ENCODE data around the gene CCL1. TPM values are rescaled to one million over a fixed set of nuclear protein-coding genes. Genes with fewer than 3 reads are reported as not detected.
A peak's percentile ranks its signal among the peaks of the same experiment; 100 is the strongest.

The CCL1 gene
- total RNA-seq, 2 donors from 2014 or later = not detected

DNA sequence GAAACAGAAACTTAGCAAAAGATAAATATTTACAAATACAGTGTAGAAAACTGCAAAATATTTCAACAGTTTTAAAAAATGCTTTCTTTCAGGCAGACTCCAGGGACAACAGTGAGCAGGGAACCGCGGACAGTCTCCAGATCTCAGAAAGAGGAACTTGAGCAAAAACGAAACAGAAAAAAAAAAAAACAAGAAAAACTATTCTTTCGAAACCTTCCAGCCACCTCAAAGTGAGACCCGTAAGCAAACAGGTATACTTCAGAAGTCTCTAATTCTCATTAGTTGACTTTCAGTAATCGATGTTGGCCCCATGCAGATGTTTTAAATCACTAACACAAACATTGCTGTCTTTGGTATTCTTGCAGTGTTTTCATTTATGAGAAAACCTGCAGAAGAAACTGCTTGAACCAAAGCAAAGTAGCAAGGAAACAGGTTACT lies 15.7 kb upstream of the CCL1 start:
- intact Hi-C loops (cut with DNase I) = no loop called here
- 11 to 23% methylated on average over 6 of the region's 6 CpGs for WGBS, 2 donors
- TF ChIP-seq POLR2A (IDR thresholded peaks at IDR 0.05) = no peak
- TF ChIP-seq, protein P1, sequence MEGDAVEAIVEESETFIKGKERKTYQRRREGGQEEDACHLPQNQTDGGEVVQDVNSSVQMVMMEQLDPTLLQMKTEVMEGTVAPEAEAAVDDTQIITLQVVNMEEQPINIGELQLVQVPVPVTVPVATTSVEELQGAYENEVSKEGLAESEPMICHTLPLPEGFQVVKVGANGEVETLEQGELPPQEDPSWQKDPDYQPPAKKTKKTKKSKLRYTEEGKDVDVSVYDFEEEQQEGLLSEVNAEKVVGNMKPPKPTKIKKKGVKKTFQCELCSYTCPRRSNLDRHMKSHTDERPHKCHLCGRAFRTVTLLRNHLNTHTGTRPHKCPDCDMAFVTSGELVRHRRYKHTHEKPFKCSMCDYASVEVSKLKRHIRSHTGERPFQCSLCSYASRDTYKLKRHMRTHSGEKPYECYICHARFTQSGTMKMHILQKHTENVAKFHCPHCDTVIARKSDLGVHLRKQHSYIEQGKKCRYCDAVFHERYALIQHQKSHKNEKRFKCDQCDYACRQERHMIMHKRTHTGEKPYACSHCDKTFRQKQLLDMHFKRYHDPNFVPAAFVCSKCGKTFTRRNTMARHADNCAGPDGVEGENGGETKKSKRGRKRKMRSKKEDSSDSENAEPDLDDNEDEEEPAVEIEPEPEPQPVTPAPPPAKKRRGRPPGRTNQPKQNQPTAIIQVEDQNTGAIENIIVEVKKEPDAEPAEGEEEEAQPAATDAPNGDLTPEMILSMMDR (IDR thresholded peaks at IDR 0.05) = no peak
- DNase-seq (peak in 1 of 4 donors; percentile 41), ATAC-seq (no peak)
- no peaks in the 10 kb centered on the region for H3K9me3 ChIP-seq
- no peaks in the 10 kb centered on the region for H3K4me1 ChIP-seq
- H3K36me3 ChIP-seq (replicated peaks in 1 of 2; ENCODE audit: insufficient read depth in 1 of 2, low read depth in 2 of 2) = no peaks in the 10 kb centered on the region
- no peaks in the 10 kb centered on the region for H3K27me3 ChIP-seq
- no peak overlapping the region for H3K27ac ChIP-seq
- H3K4me3 ChIP-seq = no peak overlapping the region

DNA sequence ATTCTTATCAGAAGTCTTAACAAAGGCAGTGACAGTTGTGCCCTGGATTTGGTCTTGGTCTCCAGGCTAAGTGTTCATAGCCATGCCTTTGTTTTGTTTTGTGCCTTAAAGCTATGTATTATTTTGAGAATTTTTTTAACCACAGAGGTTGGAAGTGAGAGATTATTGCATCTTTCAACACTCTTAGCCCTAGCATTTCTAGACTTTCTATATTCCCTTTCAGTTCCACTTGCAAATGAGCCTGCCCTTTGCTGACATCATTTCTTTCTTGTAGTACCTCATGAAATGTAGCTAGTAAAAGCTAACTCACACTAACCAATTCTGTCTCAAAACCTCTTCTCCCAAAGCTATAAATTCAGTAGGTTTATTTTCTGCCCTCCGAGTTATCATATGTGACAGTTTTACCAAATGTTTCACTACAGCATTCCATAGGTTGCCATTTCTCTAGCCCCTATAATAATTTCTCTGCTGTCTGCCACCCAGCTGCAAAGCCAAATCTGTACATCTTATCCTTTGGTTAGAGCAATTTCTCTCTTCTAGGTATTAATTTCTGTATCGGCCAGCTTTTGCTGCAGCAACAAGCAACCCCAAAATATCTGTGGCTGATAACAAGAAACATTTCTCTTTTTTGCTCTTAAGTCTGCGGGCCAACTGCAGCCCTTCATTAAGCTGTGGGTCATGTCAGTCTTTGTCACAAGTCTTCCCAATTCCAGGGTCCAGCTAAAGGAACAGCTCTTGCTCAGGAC lies 14.2 kb upstream of the CCL1 start:
- Histone ChIP-seq H3K9me3 (no peaks in the 10 kb centered on the region), H3K4me3 (no peak overlapping the region), H3K36me3 (replicated peaks in 1 of 2; ENCODE audit: insufficient read depth in 1 of 2, low read depth in 2 of 2) (no peaks in the 10 kb centered on the region), H3K27me3 (no peaks in the 10 kb centered on the region), H3K4me1 (no peaks in the 10 kb centered on the region), H3K27ac (no peak overlapping the region)
- 79 to 83% methylated on average over 3 of the region's 3 CpGs for WGBS, 2 donors
- DNase-seq = no peak
- TF ChIP-seq, protein P1 (IDR thresholded peaks at IDR 0.05) = no peak
- TF ChIP-seq POLR2A (IDR thresholded peaks at IDR 0.05) = no peak
- intact Hi-C loops (cut with DNase I) = no loop called here
- ATAC-seq = no peak

DNA sequence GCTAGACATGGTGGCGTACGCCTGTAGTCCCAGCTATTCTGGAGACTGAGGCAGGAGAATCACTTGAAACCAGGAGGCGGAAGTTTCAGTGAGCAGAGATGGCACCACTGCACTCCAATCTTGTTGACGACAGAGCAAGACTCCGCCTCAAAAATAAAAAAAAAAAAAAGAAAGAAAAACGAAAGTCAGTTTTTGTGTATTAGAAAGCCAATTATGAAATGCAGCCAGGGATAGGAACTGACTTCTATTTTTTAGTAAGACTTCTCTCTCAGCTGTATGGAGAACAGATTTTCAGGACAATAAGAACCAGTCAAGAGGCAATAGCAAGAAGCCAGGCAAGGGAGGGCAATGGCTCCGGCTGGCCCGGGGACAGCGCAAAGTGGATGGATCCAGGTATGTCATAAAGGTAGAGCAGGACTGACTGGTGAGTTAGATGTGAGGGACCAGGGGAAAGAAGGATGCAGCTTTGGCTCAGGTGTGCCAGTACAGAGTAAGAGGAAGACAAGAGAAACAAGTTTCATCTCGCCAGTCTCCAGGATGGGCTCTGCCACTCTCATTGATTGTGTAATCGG lies 12.5 kb upstream of the CCL1 start:
- no peaks in the 10 kb centered on the region for H3K9me3 ChIP-seq
- no peak overlapping the region for H3K27ac ChIP-seq
- no peak overlapping the region for H3K4me3 ChIP-seq
- ATAC-seq (no peak), DNase-seq (no peak)
- TF ChIP-seq, protein P1 (IDR thresholded peaks at IDR 0.05) = no peak
- TF ChIP-seq POLR2A (IDR thresholded peaks at IDR 0.05) = no peak
- WGBS, 2 donors = 81% methylated on average over 11 of the region's 11 CpGs
- no peaks in the 10 kb centered on the region for H3K36me3 ChIP-seq (replicated peaks in 1 of 2; ENCODE audit: insufficient read depth in 1 of 2, low read depth in 2 of 2)
- intact Hi-C loops (cut with DNase I) = no loop called here
- no peaks in the 10 kb centered on the region for H3K4me1 ChIP-seq
- no peaks in the 10 kb centered on the region for H3K27me3 ChIP-seq

DNA sequence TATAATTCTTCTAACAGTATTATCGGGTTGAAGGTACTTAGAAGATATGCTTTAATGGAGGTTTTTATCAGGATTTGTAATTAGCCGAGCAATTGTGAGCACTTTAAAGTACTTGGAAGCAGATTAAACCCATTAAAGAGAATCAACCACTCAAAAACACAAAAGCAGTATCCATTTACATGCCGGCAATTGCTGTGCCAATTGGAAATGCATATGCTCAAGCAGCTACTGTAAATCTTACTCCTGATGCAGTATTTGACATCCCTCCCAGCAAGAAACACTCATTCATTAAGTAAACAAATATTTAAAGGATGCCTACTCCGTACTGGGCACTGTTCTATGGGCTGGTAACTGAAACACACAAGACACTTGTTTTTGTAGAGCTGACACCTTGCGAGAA lies 11.4 kb upstream of the CCL1 start:
- DNase-seq = no peak
- Histone ChIP-seq H3K4me1 (no peaks in the 10 kb centered on the region), H3K9me3 (no peaks in the 10 kb centered on the region), H3K4me3 (no peak overlapping the region), H3K36me3 (replicated peaks in 1 of 2; ENCODE audit: insufficient read depth in 1 of 2, low read depth in 2 of 2) (no peaks in the 10 kb centered on the region), H3K27ac (no peak overlapping the region), H3K27me3 (no peaks in the 10 kb centered on the region)
- no peak for TF ChIP-seq POLR2A (IDR thresholded peaks at IDR 0.05)
- TF ChIP-seq, protein P1 (IDR thresholded peaks at IDR 0.05) = no peak
- 78 to 79% methylated on average over 5 of the region's 5 CpGs for WGBS, 2 donors
- intact Hi-C loops (cut with DNase I) = no loop called here
- ATAC-seq = no peak

Measured in body of pancreas (tissue), 4 donors.